HG02759 (cell line): Measurements from ENCODE around the gene INTS4.
"Not testable (repeated sequence)": the region's sequence is repeated elsewhere in the genome, so short reads cannot be mapped to it uniquely, and the experiment has no call there.

Source experiments
- ATAC-seq: cut with Tn5 transposase; IDR thresholded peaks from one replicate; pipeline ENCODE4 v1.9.1; 2021; ENCODE audit warnings: mild to moderate bottlenecking, moderate library complexity; ENCODE audit not compliant: unreplicated experiment

The INTS4 gene

DNA sequence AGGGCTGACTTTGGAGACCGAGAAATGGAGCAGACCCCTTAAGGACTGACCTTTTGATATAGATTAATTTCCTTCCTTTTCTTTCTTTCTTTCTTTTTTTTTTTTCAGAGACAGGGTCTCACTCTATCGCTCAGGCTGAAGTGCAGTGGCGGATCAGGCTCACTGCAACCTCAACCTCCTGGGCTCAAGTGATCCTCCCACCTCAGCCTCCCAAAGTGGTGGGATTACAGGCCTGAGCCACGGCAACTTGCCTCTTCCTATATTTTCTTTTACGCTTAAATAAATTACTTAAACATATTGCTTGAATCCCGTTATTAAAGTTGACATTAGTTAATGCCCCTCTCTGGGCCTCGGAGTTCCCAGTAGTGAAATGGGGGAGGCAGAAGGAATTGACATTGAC is 29.0 kb upstream of the INTS4 start:
- ATAC-seq, result no peak

- no peak for ATAC-seq
Observed at GRCh38 chr11:78022397-78023396, 28.2 kb upstream of the INTS4 start, which contains the start of gene KCTD14. Gene KCTD14, minus strand, starts transcription at chr11:78023276. Its CDS starts 27 bp downstream, at chr11:78023249.

DNA sequence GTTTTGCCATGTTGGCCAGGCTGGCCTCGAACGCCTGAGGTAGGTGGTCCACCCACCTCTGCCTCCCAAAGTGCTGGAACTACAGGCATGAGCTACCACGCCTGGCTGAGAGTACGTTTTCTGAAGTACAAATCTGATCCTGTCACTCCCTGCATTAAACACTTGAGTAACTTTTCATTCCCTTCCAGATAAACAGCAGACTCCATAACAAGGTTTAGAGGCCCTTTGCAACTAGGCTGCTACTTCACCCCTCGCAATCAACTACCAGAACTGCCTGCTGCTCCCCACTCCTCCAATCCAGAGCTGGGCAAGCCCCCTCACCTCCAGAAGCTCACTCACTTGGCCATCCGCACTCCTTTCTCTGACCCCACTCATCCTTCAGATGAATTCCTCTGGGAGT is 27.1 kb upstream of the INTS4 start:
- no peak for ATAC-seq

DNA sequence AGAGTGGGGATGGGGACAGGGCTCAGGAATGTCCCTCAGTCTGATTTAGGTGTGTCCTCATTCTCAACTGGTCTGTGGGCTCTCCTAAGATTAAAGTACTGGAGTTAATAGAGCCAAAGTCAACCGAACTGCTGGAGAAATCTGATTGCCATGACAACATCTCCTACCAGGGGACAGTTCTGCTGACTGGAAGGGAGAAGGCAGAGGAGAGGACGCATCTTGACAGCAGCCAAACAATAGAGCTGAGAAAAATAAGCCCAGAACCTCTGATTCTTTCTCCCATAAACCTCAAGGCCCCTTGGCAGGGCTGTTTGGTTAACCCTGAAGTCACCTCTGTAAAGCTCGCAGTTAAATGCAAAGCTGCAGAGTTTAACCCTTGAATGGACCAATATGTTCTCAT is 25.8 kb upstream of the INTS4 start:
- no peak for ATAC-seq

DNA sequence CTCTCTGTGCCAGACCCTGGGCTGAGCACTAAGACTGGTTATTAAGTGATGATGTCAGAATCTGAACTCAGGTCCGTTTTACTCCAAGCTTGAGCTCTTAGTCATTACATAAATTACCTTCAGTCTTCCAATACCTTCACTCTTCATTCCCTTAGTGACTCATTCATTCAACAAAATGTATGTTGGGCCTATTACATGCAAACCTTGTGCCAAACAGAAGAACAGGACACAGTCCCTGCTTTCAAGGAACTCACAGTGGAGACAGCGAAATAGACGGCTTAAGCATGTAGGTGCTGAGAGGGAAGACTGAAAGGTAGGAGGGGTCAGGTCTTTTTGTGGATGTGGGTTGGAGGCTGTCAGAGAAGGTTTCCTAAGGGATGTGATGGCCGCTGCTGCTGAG is 25.3 kb upstream of the INTS4 start:
- ATAC-seq, result no peak

- ATAC-seq, result no peak
Observed at GRCh38 chr11:78015878-78016277, 21.4 kb upstream of the INTS4 start.

- ATAC-seq, result not testable (repeated sequence)
Observed at GRCh38 chr11:78014937-78015520, 20.6 kb upstream of the INTS4 start.

GRCh38 chr11:78011301-78011700 is 16.8 kb upstream of the INTS4 start:
- ATAC-seq, result no peak

DNA sequence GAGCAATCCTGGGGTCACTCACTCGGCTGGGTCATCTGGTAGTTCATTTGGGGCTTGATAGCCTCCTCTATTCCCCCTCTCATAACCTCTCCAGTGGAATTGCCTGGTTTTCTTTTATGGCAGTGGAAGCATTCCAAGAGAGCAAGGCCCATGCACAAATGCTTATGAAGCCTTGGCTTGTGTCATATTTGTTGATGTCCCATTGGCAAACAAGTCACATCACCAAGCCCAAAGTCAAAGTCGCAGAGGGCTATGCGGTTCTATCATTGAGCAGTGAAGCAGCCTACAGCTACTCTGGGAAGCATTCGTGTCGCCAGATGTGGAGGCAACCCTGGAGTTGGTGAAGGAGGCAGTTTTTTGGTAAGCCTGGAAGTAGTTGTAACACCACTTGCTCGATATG is 16.3 kb upstream of the INTS4 start:
- no peak for ATAC-seq

DNA sequence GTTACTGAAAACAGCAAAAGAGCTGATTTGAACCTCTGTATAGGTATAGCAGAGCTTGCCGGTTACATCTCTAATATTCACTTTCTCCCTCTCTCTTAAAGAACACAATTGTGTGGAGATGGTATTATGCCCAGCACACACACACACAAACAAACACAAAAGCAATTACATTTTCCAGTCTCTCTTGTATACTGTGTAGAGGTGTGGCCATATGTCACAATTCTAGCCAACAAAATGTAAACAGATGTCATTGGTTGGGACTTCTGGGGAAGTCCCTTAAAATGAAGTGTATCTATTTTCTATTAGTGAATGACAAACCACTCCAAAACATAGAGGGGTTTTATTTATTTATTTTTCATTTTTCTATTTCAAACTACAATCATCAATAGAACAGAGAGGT is 15.8 kb upstream of the INTS4 start:
- ATAC-seq, result no peak

GRCh38 chr11:78009062-78009461 is 14.6 kb upstream of the INTS4 start:
- ATAC-seq, result no peak

GRCh38 chr11:78000193-78000592 is 5.7 kb upstream of the INTS4 start:
- ATAC-seq, result no peak

GRCh38 chr11:77999446-78000030 is 5.1 kb upstream of the INTS4 start:
- ATAC-seq, result no peak

DNA sequence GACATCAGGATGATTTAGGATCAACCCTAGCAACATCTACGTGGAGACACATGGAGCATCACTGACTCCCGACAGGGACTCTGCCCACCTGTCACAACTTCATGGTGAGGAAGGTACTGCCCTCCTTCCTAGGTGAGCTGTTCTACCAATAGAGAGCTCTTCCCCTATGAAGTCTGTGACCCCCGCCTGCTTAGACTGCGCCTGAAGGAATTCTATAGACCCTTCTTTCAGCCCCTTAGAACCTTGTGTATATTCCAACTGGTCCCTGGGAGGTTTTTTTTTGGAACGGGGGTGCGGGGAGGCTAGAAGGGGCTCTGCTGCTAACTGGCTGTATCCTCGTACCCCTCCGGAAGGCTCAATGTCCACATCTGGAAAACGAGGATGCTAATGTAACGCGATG is 566 bp downstream of the INTS4 start:
- ATAC-seq, result no peak

DNA sequence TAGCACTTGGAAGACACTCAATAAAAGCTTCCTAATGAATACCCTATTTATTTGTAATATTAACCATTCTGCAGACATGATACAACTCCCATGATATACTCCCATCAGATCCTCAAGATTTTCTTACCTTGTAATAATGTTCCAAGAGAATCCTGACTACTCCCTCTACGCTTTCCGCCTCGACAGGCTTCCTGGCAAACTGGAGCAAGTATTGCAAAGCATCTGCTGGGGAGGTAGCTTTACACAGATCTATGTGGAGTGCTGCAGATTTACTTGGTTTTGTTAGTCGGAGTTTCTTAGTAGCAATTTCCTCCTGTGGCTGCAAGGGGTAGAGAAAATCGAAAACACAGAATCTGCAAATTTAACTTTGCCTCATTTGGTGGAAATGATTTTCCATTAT is 3.5 kb downstream of the INTS4 start:
- no peak for ATAC-seq

DNA sequence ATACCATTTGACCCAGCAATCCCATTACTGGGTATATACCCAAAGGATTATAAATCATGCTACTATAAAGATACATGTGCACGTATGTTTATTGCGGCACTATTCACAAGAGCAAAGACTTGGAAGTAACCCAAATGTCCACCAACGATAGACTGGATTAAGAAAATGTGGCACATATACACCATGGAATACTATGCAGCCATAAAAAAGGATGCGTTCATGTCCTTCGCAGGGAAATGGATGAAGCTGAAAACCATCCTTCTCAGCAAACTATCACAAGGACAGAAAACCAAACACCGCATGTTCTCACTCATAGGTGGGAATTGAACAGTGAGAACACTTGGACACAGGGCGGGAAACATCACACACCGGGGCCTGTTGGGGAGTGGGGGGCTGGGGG is 8.0 kb downstream of the INTS4 start:
- not testable (repeated sequence) for ATAC-seq

DNA sequence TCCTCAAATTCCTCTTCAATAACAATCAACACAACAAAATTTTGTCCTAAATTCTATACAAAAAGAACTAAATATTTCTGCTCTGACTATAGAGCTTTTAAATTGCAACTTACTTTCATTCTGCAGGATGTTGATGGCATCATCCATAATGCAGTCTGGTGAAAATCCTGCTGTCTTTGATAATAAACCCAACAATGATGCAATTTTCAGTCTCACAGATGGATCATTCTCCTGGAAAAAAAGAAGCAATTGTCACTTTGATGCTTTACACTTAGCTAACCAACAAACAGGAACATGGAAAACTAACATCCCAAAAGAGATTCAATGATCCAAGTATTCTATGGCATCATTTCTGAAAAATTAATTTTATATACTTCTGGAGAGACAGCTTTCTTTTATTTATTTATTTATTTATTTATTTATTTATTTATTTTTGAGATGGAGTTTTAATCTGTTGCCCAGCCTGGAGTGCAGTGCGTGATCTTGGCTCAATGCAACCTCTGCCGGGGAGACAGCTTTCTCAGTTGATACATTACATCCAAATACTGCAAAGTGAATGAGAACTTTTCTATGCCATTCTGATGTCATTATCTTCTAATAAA is 13.0 kb downstream of the INTS4 start:
- no peak for ATAC-seq

DNA sequence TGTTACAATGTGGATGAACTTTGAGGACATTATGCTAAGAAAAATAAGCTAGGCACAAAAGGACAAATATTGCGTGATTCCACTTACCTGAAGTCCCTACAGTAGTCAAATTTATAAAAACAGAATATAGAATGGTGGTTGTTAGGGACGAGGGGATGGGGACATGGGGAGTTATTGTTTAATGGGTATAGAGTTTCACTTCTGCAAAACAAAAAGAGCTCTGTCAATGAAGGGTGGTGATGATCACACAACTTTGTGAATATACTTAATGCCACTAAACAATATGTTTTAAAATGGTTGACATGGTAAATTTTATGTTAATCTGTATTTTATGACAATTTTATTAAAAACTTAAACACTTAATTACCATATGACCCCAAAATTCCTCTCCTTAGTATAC is 26.1 kb downstream of the INTS4 start:
- ATAC-seq, result peak; percentile 64

- ATAC-seq, result no peak
Observed at GRCh38 chr11:77967753-77968152, 26.7 kb downstream of the INTS4 start.

DNA sequence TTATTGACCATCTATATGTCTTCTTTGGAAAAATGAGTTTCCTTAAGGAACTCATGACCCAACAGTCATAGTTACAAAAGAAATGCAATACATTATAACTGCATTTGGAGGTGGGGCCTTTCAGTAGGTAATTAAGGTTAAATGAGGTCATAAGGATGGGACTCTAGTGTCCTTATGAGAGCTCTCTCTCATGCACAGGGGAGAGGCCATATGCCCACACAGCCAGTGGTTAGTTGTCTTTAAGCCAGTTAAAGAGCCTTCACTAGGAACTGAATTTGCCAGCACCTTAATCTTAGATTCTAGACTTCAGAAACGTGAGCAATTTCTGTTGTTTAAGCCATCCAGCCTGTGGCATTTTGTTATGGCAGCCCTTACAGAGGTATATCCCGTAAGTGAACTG is 27.3 kb downstream of the INTS4 start:
- ATAC-seq, result no peak

DNA sequence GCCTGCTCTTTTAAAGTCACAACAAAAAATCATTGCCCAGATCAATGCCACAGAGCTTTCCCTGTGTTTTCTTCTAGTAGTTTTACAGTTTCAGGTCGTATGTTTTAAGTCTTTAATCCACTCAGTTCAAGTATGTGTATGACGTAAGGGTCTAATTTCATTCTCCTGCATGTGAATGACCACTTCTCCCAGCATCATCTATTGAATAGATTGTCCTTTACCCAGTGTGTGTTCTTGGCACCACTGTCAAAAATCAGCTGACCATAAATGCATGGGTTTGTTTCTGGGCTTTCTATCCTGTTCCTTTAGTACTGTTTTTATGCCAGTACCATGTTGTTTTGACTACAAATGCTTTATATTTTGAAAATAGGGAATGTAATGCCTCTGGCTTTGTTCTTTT is 28.1 kb downstream of the INTS4 start:
- no peak for ATAC-seq
